Esophagus squamous epithelium (tissue), 4 donors: ENCODE data around the gene NDFIP2.

Experiments used
- CTCF ChIP-seq, 6 experiments: fragments of 450-650 bp in 4 of 6; fragments of 200-600 bp in 2 of 6; sonication (generic) in 2 of 6; IDR thresholded peaks; one replicate each; pipeline ENCODE4 v1.5.1; 2016 to 2019; ENCODE audit warnings: antibody characterized with exemption in 6 of 6, mild to moderate bottlenecking in 4 of 6, moderate library complexity in 4 of 6
- POLR2A ChIP-seq, 4 donors: fragments of 450-650 bp; IDR thresholded peaks; one replicate each; pipeline ENCODE4 v1.6.1; 2017; ENCODE audit warnings: antibody characterized with exemption in 4 of 4, mild to moderate bottlenecking in 4 of 4, moderate library complexity in 3 of 4

- TF ChIP-seq POLR2A (IDR thresholded peaks at IDR 0.05) (no peak), CTCF (IDR thresholded peaks at IDR 0.05) (no peak)
Measured at GRCh38 chr13:79456656-79457365, 24.1 kb upstream of the NDFIP2 start.
